Stimulated activated CD8-positive, alpha-beta memory T cell treated with anti-CD3 and anti-CD28 coated beads, Interleukin-2, amount 100 ng/mL, for 1 hour (primary cell): ENCODE results near the gene RBMX.
"Not testable (repeated sequence)": the region's sequence is repeated elsewhere in the genome, so short reads cannot be mapped to it uniquely, and the experiment has no call there.

ENCODE experiments used
- DNase-seq, 2 donors: peaks; one replicate each; pipeline ENCODE4 v3.0.0-alpha.2; 2020; ENCODE audit warnings: low read depth in 2 of 2

The RBMX gene

GRCh38 chrX:136878423-136878822, 2.1 kb downstream of the RBMX start:
- no peak for DNase-seq

DNA sequence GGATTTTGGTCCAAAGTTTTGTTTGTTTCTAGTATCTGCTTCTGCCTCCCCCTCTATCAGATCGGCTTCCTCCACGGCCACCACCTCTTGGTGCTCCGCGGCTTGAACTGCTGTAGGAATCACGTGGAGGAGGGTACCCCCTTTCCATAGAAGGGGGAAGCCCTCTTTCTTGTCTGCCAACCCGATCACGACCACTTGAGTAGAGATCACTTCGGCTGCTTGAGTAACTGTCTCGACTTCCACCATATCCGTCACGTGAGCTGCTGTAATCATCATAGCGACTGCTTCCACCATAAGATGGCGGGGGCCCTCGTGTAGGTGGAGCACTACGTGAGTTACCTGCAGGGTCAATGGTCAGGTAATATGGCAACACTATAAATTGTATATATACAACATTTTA, 6.4 kb downstream of the RBMX start:
- not testable (repeated sequence) for DNase-seq

DNA sequence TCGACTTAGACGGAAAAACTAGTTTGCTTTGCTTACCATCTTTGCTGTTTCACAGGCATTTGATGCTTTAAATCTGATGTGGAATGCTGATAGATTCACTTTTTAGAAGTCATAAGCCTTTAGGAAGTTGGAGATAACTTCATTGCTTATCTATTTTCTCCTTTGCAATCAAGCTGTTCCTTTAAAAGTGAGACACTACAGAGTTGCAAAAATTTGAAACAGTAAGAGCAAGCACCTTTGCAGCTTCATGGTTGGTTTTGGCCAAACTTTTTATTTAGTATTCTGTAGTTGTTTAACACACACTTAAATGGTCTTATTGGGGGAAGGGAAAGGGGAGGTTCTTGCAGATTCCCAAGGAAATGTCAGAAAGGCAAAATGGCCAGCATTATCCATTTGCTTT, 7.3 kb downstream of the RBMX start:
- DNase-seq = not testable (repeated sequence)

DNA sequence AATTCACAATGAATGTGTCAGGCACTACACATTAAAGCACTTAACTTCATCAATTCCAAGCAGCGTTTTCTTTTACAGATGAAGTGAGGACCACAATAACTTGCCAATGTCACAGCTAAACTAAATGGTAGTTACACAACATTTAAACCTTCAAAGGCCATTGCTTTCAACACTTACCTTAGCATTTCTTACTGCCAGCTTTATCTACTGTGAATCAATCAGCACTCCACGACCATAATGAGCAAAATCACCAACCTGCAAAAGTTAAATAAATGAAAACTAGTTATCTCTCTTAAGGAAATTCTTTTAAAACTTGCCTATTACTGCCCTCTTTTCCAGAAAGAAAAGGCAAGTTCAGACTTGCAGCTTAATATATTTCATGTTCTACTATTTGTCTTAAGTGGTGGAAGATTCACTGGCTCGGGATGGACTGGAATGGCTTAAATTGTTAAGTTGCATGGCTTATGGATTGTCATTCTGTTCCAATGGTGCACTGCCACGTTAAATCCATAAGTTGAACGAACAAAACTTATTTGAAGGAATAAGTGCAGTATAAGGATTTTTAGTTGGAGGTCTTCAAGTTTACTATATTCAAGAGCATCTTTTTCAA, 8.3 kb downstream of the RBMX start:
- no peak for DNase-seq

DNA sequence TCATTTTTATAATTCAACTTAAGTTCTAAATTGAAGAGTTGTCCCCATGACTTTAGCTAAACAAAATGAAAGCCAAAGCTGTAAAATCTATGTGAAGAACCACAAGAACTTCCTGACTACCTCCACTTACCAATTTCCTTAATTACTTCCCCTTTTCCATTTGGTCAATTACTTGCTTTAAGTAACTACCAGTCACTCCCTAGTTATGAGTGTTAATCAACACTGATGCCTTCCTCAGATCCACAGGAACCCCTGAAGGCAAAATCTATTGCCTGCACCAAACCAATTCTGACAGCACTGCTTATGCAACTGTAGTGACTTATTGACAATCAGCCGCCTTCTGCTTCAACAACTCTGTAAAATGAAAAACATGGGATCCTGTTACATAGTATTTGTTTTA, 10.5 kb downstream of the RBMX start:
- DNase-seq = no peak

- DNase-seq = no peak
These were observed 12.1 kb downstream of the RBMX start for GRCh38 chrX:136868283-136869055.

DNA sequence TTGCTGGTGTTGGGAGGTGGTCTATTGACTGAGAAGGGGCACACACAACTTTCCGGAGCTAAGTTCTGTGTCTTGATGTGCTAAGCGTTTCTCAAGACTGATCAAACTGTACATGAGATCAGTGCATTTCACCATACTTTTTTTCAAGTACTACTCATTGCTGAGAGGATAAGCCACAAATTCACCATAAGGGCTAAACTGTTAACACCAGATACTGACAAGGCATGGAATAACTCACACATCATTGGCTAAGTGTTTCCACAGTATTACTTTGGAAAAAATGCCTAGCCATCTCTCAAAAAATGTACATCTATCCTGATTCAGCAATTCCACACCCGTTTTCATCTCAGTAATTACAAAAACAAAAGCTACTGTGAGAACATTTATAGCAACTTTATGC, 13.0 kb downstream of the RBMX start:
- DNase-seq = no peak

- DNase-seq = no peak
These were observed 13.4 kb downstream of the RBMX start for GRCh38 chrX:136867096-136867491.

DNA sequence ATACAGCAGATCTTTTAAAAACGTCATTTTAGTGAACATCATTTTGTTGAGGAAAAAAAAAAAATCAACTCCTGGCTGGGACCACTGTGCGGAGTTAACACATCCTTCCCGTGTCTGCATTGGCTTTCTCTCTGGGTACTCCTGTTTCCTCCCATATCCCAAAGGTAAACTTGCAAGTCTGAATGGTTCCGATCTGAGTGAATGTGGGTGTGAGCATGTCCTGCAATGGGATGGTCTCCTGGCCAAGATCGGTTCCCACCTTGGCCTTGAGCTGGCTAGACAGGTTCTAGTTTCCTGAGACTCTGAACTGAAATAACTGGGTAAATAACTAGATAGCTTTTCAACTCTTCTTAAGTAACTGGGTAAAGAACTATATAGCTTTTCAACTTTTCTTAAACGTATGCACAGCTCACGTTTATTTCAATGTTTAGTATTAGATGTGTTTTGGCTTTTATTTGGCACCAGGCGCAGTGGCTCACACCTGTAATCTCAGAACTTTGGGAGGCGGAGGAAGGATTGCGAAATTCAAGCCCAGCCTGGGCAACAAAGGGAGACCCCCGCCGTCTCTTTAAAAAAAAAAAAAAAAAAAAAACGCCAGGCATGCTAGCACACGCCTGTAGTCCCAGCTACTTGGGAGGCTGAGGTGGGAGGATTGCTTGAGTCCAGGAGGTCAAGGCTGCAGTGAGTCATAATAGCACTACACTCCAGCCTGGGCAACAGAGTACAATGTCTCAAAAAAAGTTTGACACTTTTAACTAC, 14.0 kb downstream of the RBMX start:
- no peak for DNase-seq

GRCh38 chrX:136865270-136866158, 15.0 kb downstream of the RBMX start:
- DNase-seq = no peak

GRCh38 chrX:136863826-136864225, 16.7 kb downstream of the RBMX start:
- DNase-seq = no peak

DNA sequence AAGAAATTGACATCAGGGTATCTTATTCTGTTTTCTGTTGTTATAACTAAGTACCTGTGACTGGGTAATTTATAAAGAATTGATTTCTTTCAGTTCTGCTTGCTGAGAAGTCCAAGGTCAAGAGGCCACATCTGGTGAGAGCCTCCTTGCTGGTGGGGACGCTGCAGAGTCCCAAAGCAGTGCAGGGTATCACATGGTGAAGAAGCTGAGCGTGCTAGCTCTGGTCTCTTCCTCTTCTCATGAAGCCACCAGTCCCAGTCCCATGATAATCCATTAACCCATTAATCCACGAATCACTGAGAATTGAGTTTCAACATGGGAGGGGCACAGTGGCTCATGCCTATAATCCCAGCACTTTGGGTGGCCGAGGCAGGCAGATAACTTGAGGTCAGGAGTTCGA, 18.0 kb downstream of the RBMX start:
- no peak for DNase-seq

GRCh38 chrX:136861877-136862276, 18.6 kb downstream of the RBMX start:
- DNase-seq = no peak

DNA sequence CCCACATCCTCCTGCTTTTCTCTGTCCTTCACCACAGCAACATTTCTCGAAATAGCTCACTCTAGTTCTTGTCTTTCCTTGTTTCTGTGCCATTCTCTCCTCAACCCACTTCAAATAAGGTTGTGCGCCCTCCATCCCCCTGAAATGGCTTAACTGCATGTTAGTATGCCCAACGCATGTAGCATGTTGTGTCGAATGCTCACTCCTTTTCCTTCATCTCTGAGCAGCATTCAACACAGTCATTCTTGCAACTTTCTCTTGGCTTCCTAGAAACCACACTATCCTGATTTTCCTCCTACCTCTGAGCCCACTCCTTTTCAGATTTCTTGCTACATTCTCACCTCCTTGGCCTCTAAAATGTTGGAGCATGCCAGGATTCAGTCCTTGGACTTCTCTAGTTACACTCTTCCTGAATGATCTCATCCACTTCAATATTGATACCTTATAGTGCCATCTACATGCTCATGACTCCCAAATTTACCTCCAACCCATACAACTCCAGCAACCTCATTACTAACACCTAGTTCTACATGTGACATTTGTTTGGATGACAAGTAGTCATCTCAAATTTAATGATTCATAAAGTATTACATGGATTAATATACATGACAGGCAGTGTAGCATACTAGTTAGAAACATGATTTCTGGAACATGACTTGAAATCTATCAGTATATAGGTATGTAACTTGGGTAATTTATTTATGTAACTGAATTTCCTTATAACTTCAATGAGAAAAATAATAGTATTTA, 22.3 kb downstream of the RBMX start:
- no peak for DNase-seq

DNA sequence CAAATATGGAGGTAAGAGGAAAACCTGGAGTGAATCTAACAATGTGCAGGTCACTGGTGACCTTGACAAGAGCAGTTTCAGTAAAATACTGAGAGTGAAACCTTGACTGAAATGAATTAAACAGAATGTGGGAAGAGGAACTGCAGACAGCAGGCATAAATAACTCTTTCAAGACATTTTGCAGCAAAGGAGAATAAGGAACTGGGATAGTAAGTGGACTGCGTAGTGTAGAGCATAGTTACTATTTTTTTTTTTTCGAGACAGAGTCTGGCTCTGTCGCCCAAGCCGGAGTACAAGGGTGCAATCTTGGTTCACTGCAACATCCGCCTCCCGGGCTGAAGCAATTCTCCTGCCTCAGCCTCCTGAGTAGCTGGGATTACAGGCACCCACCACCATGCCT, 24.0 kb downstream of the RBMX start:
- DNase-seq = no peak

DNA sequence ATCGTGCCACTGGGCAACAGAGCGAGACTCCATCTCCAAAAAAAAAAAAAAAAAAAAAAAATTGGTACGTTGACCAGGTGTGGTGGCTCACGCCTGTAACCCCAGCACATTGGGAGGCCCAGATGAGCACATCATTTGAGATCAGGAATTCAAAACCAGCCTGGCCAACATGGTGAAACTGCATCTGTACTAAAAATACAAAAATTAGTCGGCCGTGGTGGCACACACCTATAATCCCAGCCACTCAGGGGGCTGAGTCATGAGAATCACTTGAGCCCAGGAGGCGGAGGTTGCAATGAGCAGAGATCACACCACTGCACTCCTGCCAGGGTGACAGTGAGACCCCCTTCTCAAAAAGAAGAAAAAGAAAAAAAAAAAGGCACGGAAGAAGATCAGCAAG, 24.5 kb downstream of the RBMX start:
- no peak for DNase-seq

GRCh38 chrX:136851526-136851925, 29.0 kb downstream of the RBMX start:
- DNase-seq = no peak

DNA sequence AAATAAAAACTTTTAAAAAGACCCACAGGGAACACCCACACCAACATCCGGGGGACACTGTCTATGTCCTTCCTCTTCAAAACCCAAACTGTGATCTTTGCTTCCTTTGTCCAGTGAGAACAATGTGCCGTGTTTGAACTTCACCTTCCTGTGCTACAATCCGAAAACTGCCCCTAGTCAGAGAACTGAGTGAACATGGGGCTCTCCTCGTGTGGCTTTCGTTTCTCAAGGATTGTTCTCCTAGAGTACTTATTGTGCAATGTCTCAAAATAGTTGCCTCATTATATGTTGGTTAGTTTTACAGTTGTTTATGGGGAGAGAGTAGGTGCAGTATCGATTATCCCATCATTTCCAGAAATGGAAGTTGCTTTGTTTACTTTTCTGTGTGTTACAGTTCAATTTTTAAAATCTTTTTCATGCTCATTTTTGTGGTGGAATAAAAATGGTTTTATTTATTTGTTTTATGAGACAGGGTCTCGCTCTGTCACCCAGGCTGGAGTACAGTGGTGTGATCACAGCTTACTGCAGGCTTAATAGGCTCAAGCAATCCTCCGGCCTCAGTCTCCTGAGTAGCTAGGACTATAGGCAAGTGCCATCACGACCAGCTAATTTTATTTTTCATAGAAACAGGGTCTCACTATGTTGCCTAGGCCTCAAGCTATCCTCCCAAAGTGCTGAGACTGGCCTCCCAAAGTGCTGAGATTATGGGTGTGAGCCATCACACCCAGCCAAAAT, 29.9 kb downstream of the RBMX start:
- no peak for DNase-seq

DNA sequence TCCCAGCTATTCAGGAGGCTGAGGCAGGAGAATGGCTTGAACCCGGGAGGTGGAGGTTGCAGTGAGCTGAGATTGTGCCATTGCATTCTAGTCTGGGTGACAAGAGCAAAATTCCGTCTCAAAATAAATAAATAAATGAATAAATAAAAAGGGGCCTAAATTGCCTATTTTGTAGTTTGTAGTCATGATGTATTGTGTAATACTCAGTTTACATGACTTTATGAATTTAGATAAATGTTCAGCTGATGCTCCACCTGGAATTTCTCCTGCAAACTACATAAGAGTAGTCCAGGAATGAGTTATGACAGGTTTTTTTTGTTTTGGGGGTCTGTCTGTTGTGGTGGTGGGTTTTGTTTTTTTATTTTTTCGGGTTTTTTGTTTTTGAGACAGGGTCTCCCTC, 31.1 kb downstream of the RBMX start:
- no peak for DNase-seq

DNA sequence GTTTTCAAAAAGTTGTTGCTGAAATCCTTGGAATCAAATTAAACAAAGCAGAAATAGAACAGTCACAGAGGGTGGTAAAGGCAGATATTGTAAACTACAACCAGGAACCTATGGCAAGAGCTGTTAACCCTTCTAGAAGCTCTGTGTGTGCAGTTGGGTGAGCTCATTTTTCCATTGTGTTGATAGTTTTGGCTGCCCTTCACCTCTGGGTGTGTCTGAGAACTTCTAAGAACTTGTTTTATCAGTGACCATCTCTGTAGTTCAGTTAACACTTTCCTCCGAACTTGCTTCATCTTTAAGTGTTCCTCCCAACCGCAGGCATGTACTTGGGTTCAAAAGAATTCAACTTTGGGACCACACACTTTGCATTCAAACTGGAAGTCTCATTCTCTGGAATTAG, 32.7 kb downstream of the RBMX start:
- no peak for DNase-seq

DNA sequence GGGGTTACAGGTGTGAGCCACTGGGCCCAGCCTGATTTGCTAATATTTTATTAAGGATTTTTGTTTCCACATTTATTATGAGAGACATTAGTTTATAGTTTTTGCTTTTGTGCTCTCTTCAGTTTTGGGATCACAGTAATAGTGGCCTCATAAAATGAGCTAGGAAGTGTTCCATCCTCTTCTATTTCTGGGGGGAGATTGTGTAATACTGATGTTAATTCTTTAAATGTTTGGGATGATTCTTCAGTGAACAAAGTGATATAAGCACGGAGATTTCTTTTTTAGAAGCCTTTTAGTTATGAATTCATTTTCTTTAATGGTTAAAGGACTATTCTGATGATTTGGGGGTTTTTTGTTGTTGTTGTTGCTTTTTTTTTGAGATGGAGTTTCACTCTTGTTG, 41.3 kb downstream of the RBMX start:
- DNase-seq = no peak
